HG02938 (cell line): ENCODE results near the gene HS3ST4.

Source experiments
- ATAC-seq: cut with Tn5 transposase; IDR thresholded peaks from one replicate; pipeline ENCODE4 v1.9.1; 2021; ENCODE audit warnings: mild to moderate bottlenecking, moderate library complexity; ENCODE audit not compliant: unreplicated experiment

The HS3ST4 gene

GRCh38 chr16:25691519-25692091, at the start of gene HS3ST4:
HS3ST4 (plus strand) TSS chr16:25691959.
- ATAC-seq, result no peak

- ATAC-seq, result no peak
Measured at GRCh38 chr16:25643633-25644032, 48.1 kb upstream of the HS3ST4 start.

DNA sequence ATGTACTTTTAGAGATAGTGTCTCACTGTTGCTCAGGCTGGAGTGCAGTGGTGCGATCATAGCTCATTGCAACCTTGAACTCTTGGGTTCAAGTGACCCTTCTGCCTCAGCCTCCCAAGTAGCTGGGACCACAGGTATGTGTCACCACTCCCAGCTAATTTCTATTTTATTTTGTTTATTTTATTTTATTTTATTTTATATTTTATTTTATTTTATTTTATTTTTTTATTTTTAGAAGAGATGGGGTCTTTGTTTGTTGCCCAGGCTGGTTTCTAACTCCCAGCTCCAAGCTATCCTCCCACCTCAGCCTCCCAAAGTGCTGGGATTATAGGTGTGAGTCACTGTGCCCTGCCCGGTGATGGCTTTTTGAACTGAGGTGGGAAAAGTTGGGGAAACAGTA, 35.1 kb upstream of the HS3ST4 start:
- no peak for ATAC-seq

- ATAC-seq, result no peak
Measured at GRCh38 chr16:25676820-25677219, 14.9 kb upstream of the HS3ST4 start.

- no peak for ATAC-seq
Measured at GRCh38 chr16:25679511-25679910, 12.2 kb upstream of the HS3ST4 start.

DNA sequence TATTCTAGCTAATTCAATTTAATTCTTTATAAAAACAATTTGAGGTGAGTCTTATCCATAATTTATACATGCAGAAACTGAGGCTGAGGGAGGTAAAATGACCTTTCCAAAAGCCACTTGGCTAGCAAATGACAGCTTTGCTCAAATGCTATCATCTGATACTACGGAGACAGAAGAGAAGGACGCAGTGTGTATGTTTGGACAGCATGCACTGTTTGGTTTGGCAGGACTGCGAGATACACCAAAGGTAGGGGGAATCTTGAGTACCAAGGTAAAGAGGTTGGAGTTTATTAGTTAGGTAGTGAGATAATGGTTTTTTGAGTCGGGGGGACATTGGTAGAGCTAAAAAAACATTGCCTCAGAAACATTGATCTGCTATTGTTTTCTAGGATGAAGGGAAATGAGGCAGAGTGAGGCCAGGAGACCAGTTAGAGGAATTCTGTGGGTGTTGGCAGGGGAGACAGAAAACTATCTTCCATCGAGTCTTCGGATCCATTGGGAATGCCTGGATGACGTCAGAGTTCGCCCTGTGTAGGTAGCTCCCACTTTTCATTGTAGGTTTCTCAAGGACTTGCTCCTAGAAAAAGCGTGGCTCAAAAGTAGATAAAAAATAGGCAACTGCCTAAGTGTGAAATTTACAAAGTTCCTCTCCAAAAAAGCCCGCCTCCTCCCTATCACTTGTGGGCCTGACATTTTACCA, 2.5 kb upstream of the HS3ST4 start:
- no peak for ATAC-seq

DNA sequence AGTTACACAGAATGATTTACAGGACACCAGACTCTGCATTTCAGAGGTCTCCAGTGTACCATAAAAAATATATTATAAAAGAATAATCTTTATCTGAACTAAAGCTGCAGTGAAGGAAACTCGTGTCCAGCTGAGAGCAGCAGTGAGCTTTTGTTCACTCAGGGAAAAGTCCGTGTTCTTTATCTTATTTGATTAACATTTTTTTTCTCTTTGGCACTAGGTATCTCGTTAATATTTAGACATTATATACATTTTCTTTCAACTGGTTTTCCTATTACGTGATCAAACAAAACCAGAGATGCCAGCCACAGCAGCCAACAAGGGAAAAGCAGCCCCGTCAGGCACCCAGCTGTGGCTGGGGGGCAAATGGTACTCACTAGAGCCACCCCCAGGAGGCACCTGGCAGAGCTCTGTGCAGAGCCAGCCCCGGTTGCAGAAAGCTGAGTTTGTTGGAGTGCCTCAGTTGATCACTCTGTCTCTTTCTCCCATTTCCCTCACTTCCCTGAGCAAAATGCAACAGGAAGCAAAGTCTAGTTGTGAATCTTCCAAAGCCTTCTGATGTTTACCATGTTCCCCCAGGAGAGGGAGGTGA, 1.1 kb upstream of the HS3ST4 start:
- no peak for ATAC-seq

GRCh38 chr16:25692351-25692741, 587 bp downstream of the HS3ST4 start:
- no peak for ATAC-seq

DNA sequence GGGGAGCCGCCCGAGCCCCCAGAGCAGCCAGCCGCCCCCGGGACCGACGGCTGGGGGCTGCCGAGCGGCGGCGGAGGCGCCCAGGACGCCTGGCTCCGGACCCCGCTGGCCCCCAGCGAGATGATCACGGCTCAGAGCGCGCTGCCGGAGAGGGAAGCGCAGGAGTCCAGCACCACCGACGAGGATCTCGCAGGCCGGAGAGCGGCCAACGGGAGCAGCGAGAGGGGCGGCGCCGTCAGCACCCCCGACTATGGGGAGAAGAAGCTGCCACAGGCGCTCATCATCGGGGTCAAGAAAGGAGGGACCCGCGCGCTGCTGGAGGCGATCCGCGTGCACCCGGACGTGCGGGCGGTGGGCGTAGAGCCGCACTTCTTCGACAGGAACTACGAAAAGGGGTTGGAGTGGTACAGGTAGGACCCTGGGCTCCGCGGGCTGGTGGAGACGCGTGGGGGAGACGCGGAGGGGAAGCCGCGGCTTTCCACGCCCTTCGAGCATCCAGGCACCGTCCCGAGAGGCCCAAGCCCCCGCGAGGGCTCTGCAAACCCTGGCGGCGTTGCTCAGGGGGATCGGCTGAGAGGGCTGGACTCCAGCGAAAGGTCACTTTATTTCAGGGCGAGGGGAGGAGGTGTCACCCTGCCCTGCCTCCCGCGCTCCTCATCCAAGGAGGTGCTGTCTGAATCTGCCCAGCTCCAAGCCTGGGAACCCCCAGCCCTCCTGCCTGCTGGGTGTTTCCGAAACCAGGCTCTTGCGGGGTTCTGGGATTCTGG, 1.2 kb downstream of the HS3ST4 start:
- no peak for ATAC-seq

- no peak for ATAC-seq
Measured at GRCh38 chr16:25693631-25694030, 1.9 kb downstream of the HS3ST4 start.

DNA sequence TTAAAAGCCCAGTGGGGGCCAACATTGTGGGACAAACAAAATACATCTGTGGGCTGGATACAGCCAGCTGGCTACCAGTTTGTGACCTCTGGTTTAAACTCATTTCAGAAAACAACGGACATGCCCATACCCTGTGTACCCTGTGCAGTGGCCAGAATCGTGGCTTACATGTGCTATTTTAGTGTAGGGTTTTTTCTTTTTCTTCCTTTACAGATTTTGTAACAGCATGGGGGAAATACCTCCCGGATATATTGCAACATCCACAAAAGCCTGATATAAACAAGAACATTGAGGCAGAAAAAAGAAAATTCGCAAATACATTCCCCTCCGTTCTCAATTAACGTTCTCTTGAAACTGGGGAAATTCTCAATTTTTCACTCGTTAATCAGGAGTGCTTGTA, 7.3 kb downstream of the HS3ST4 start:
- ATAC-seq, result no peak

GRCh38 chr16:25700547-25700946, 8.8 kb downstream of the HS3ST4 start:
- no peak for ATAC-seq

DNA sequence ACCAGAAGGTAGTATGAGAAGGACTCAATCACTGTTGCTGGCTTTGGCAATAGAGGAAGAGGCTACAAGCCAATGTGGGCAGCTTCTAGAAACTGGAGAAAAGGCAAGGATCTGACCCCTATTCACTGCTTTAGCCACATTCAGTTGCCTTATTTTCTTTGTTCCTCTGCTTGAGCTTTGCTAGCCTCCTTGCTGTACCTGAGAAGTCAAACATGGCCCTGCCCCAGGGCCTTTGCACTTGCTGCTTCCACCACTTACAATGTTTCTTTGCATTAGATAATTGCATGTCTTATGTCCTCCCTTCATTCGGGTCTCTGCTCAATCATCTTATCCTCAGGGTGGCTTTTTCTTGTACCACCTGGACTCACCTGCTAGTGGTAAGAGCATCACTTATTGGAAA, 15.8 kb downstream of the HS3ST4 start:
- no peak for ATAC-seq

GRCh38 chr16:25707982-25708583, 16.3 kb downstream of the HS3ST4 start:
- ATAC-seq, result no peak

- ATAC-seq, result no peak
Measured at GRCh38 chr16:25709213-25709612, 17.5 kb downstream of the HS3ST4 start.

DNA sequence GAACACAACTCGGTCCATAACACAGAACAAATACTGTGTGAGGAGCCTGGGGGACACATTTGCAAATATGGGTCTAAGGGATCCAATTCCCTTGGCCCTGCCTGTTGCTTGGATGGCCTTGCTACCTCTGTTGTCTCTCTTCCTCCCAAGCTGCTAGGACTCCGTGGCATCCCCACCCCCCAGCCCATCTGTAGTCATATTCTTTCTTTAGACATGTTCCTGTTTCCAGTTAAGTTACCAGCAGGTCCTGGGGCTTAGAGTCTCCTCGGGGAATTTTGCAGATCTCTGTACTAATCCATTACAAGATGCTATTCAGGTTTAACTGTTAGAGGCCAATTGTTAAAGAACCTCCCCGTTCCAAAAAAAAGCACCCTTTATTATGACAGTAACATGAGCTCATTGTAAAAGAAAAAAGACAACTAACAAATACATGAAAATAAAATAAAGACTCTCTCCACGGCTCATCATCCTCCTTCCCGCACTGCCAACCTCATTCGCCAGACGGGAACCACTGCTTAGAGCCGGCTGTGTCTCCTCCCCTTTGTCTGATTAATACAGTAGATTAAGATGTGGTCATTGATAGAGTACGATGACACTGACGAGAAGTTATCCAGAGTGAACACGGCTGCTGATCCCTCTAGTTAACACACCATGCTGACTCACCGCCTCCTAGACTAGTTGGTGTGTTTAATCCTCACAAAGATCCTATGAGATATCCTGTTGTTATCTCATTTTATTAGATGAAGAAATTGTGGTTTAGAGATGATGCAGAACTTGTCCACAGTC, 22.2 kb downstream of the HS3ST4 start:
- no peak for ATAC-seq

DNA sequence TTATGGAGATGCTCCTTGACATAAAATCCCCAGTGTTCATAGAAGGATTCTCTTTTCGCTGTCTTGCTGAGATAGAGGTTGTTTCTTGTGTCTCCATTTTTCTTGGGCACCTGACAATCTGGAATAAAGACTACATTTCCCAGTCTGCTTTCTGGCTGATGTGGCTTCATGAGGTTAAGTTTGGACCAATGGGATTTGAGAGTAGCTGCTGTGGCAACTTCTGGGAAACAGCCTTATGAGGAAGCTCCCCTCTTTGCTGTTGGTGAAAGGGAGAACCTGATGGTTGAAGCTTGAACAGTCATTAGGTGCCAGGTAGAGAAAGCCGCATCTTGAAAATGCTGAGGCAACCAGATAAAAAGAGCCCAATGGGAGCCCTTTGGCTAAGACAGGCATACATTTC, 24.4 kb downstream of the HS3ST4 start:
- ATAC-seq, result no peak

- ATAC-seq, result no peak
Measured at GRCh38 chr16:25721439-25721838, 29.7 kb downstream of the HS3ST4 start.

DNA sequence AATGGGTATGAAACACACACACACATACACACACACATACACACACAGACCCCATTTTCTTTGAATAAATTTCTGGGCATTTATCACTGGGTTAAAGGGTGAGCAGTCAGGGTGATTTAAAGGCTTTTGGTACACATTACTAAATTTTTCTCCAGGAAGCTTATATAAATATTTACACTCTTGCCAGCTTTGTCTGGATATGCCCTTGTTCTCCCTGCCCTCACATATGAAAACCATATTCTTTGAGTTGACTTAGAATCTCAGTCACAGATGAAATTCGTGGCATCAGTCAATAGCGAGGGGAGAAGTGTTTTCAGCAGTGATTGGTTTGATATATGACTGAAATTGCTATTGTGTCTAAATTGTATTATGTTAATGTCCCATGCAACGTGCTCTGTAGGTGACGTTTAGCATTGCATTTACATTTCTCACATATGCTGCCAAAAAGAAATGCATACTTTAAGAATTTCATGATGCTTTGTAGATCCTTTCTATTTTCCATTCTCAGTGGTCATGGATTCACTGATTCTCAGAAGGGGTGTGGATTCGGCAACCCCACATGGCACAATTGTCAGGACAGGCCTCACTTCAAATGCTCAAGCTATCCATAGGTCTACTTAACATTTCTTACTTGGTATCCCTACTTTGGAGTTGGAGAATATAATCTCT, 34.8 kb downstream of the HS3ST4 start:
- ATAC-seq, result no peak
